Measurements from ENCODE around the gene CMBL.
"Not testable (repeated sequence)": the region's sequence is repeated elsewhere in the genome, so short reads cannot be mapped to it uniquely, and the experiment has no call there.

CMBL gene

DNA sequence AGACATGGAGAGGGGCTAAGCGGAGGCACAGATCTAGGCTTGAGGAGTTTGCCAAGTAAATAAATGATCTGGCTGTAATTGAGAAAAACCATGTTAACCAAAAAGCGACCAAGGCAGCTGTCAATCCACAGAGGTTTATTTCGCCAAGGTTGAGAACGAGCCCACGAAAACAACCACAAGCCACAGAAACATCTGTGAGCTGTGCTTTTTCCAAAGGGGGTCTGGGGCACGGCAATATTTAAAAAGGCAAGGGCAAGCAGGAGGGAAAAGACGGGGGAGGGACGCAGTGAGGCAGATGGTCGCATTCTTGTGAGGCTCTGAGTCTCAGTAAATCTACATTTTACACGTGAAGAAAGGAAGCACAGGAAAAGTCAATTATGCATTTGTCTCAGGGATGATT lies 32.2 kb downstream of the CMBL start:
- no peak for TF ChIP-seq CTCF (IDR thresholded peaks at IDR 0.05)
- H3K4me3 ChIP-seq: no peak overlapping the region
- no peak overlapping the region for H3K27ac ChIP-seq
- DNase-seq (ENCODE audit: low spot score): peak; percentile 9

DNA sequence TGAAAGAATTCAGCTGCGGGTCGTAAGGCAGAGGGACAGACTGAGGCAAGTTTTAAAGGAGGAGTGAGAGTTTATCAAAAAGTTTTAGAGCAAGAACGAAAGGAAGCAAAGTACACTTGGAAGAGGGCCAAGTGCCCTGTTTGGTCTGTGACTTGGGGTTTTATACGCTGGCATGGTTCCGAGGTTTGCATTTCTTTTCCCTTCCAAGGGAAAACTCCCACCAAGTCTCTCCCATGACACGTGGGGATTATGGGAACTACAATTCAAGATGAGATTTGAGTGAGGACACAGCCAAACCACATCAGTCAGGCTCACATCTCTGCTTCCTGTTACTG lies 34.9 kb downstream of the CMBL start:
- not testable (repeated sequence) for DNase-seq (ENCODE audit: low spot score); H3K27ac ChIP-seq

GRCh38 chr5:10272053-10272874 lies 35.4 kb downstream of the CMBL start:
- DNase-seq (ENCODE audit: low spot score): peak; percentile 36
- no peak overlapping the region for H3K27ac ChIP-seq
- TF ChIP-seq CTCF (IDR thresholded peaks at IDR 0.05): no peak
- no peak overlapping the region for H3K4me3 ChIP-seq

More for the DNA sequence above, 34.9 kb downstream of the CMBL start:
- H3K4me3 ChIP-seq: not testable (repeated sequence)

GRCh38 chr5:10268100-10268499 lies 39.6 kb downstream of the CMBL start:
- no peak for DNase-seq (ENCODE audit: low spot score)
- no peak for TF ChIP-seq CTCF (IDR thresholded peaks at IDR 0.05)

DNA sequence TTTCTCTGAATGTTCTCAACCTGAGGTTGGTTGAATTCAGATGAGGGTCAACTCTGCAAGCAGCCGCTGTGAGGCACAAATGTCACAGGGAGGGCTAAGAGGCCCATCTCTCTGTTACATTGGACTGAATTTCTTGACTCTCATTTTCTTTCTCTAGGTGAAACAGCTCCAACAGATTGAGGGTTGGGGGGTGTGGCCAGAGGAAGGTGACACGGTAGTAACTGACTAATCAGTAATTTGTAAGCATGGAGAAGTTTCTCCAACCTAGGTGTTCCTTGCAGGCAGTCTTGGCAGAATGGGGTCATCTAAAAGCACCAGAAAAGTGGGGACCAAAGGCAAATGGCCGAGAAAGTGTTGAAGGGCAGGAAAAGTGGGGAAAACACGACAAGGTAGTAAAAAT lies 40.9 kb downstream of the CMBL start:
- TF ChIP-seq CTCF (IDR thresholded peaks at IDR 0.05): no peak
- no peak for DNase-seq (ENCODE audit: low spot score)
- Histone ChIP-seq H3K4me3 (no peak overlapping the region), H3K27ac (no peak overlapping the region)

More at GRCh38 chr5:10268100-10268499, 39.6 kb downstream of the CMBL start:
- H3K27ac ChIP-seq: no peak overlapping the region
- H3K4me3 ChIP-seq: no peak overlapping the region

- Histone ChIP-seq H3K27ac (no peak overlapping the region), H3K4me3 (no peak overlapping the region)
- TF ChIP-seq CTCF (IDR thresholded peaks at IDR 0.05): no peak
- no peak for DNase-seq (ENCODE audit: low spot score)
These were observed 41.6 kb downstream of the CMBL start for GRCh38 chr5:10266137-10266536.

- no peak for DNase-seq (ENCODE audit: low spot score)
- Histone ChIP-seq H3K27ac (no peak overlapping the region), H3K4me3 (no peak overlapping the region)
- TF ChIP-seq CTCF (IDR thresholded peaks at IDR 0.05): no peak
These were observed 42.2 kb downstream of the CMBL start for GRCh38 chr5:10265245-10266109.

All from coronary artery (tissue), 2 donors.